GM18511 (cell line): ENCODE data around the gene C2CD4C.
"Not testable (repeated sequence)": the region's sequence is repeated elsewhere in the genome, so short reads cannot be mapped to it uniquely, and the experiment has no call there.

ENCODE experiments used
- ATAC-seq: cut with Tn5 transposase; IDR thresholded peaks from one replicate; pipeline ENCODE4 v1.9.1; 2021; ENCODE audit warnings: mild to moderate bottlenecking, moderate library complexity; ENCODE audit not compliant: unreplicated experiment

Gene C2CD4C

GRCh38 chr19:439167-439900 lies 30.4 kb upstream of the C2CD4C start:
- ATAC-seq, result no peak

- no peak for ATAC-seq
Measured at GRCh38 chr19:438416-438958, 29.5 kb upstream of the C2CD4C start.

- no peak for ATAC-seq
Measured at GRCh38 chr19:437041-437440, 28.1 kb upstream of the C2CD4C start.

DNA sequence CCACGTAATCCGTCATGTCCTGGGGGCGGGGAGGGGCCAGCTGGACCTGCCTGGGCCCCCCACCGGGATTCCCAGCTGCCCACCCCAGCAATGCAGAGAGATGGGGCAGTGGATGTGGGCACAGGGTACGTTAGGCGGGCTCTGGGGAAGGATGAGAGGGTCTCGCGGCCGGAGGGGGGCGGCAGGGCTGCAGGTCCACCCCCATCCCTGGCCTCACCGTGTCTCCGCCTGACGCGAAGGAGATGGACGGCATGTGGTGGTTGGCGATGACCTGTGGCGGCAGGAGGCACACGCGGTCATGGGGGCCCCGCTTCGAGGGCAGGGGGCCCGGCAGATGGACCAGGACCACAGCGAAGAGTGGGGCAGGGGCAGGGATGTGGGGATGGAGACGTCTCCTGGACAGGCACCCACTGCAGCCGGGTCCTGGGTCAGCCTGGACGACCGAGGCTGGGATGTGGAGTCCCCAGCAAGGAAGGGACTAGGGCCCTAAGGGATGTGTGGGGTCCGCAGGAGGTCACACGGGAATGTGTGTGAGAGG lies 27.5 kb upstream of the C2CD4C start:
- no peak for ATAC-seq

DNA sequence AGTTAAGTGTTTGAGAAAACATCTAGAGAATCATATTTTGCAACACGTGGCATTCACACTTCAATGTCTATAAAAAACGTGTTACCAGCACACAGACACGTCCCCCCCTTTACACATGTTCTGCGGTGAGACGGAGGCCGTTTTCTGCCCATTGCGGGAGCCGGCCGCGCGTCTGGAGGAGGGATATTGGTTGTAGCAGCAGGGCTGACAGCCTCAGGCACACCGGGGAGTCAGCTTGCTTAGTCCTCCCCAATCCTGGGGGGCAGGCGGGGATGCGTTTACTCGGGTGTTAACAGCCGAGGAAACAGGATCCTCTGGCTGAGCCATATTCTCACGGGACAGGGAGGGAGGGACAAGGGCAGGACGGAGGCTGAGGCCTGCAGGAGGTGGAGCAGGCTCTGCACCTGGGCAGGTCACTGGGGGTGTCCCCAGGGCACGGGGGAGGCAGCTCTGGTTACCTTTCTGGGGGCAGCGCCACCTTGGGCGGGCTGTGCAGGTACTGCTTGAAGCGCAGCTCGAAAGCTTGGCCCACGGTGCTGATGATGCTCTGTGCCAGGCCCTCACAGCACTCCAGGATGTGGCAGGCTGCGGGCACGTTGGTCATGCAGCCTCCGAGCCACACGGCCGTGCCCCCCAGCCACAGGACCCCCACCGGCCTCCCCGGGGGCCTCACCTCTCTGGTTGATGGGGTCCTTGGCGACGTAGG lies 26.9 kb upstream of the C2CD4C start:
- ATAC-seq, result no peak

DNA sequence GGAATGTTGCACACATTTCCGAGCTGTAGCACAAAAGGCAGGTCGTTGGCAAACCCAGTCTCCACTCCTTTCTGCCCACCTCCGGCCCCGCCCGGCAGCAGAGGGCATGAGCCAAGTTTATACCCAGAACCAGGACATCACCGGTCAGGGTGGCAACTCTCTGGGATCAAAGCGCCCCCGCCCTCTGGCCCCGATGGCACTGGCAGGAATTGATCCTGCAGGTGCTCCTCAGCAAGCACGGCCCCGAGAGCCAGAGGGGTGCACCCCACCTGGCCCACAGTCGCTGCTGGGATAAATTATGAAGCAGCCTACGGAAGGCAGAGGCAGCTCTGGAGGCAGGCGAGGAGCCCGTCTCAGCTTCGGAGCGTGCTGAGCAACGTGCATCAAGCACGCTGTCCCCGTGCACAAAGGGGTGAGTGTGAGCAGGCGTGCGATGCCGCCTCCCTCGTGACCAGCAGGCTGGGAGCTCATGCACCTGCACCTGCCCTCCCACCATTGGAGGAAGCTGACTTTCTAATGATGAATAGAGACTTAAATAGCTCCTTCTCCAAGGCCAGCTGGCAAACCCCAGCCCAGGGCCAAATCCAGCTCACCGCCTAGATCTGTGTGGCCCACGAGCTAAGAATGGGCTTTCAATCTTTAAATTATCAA lies 26.2 kb upstream of the C2CD4C start:
- ATAC-seq, result no peak

DNA sequence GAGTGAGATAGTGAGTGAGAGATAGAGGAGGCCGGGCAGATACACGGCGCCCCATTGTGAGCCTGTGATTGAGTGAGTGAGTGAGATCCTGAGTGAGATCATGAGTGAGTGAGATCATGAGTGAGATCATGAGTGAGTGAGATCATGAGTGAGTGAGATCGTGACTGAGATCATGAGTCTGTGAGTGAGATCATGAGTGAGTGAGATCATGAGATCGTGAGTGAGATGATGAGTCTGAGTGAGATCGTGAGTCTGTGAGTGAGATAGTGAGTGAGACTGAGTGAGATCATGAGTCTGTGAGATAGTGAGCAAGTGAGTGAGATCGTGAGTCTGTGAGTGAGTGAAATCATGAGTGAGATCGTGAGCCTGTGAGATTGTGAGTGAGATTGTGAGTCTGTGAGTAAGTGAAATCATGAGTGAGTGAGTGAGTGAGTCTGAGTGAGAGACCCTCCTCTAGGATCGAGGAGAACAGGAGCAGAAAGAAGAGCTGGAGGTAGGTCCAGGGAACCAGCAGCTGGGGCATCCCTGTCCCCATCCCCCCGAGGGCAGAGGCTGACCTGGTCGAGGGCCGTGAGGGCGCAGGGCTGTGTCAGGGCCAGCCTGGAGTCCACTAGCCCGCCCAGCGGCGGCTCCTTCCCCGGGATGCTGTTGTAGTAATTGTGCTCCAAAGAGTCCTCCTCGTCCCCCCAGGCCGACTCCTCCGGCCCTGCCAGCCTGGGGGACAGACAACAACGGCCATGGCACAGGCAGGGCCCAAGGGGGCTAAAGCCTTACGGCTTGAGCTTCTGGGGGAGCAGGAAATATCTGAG lies 25.4 kb upstream of the C2CD4C start:
- no peak for ATAC-seq

DNA sequence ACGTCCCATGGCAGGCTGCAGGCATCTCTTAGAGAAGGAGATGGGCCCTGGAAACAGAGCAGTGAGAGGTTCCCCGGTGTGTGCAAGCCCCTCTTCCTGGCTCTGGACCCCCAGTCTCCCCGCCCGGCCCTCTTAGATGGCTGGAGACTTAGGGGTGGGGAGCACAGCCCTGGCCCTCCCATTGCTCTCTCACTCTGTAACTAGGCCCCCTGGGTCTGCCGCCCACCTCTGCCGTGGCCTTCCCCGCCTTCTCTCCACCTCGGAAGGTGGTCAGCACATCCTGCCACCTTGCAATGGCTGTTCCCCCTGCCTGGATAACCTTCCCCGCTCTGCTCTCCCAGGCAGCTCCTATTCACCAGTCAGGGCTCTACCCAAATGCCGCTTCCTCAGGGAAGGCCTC lies 21.8 kb upstream of the C2CD4C start:
- ATAC-seq, result no peak

GRCh38 chr19:428149-428548 lies 19.2 kb upstream of the C2CD4C start:
- ATAC-seq, result no peak

DNA sequence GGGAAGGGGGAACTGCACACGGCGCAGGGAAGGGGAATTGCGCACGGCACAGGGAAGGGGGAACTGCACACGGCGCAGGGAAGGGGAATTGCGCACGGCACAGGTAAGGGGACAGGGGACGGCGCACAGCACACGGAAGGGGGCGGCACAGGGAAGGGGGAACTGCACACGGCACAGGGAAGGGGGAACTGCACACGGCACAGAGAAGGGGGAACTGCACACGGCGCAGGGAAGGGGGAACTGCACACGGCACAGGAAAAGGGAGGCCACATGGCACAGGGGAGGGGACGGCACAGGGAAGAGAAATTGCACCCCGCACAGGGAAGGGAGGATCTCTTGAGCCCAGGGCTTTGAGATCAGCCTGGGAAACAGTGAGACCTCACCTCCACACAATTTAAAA lies 18.7 kb upstream of the C2CD4C start:
- not testable (repeated sequence) for ATAC-seq

- ATAC-seq, result no peak
Measured at GRCh38 chr19:426725-427445, 17.9 kb upstream of the C2CD4C start.

- ATAC-seq, result no peak
Measured at GRCh38 chr19:425056-425455, 16.1 kb upstream of the C2CD4C start.

GRCh38 chr19:424546-424945 lies 15.6 kb upstream of the C2CD4C start:
- ATAC-seq, result no peak

DNA sequence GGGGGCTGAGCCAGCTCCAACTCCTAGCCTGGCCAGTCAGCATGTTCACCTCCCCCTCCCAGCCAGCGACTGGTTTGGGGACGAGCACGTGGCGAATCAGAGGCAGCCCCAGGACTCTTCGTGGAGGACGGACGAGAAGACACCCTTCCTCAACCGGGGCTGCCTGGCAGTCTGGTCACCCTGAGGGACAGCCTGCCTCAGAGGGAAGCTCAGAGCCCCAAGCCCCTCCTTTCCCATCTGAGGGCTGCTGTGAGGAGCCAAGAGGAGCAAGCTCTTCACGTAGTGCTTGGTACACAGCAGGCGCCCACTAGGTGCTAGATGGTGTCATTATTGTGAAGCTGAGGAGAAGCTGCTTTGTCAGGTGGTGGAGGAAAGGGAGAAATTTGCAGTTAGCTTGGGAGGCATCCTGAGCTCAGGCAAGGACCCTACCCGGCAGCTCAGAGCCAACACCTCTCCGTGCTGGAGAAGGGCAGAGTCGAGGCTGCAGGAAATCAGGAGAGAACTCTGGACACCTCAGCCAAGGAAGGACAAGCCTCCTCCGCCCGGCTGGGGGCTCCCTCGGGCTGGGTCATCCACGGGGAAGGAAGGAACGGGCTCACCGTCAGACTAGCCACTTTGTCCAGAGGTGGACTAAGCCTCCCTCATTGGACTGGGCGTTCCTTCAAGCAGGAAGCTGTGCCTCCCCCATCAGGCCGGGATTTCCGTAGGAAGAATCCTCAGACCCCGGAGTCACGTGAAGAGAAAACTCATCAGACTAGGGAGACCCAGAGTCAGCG lies 14.9 kb upstream of the C2CD4C start:
- no peak for ATAC-seq

DNA sequence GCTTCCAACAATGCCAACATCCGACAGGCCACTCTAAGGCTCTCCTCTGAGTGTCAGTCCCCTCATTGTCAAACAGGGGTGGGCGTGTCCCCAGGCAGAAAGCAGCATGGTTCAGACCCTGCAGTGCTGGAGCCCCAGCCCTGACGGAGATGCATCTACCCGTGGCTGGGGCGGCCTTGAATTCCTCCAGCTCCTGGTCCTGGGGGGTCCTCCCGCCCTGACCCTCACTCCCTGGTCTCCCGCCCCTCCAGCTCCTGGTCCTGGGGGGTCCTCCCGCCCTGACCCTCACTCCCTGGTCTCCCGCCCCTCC lies 13.9 kb upstream of the C2CD4C start:
- ATAC-seq, result not testable (repeated sequence)

DNA sequence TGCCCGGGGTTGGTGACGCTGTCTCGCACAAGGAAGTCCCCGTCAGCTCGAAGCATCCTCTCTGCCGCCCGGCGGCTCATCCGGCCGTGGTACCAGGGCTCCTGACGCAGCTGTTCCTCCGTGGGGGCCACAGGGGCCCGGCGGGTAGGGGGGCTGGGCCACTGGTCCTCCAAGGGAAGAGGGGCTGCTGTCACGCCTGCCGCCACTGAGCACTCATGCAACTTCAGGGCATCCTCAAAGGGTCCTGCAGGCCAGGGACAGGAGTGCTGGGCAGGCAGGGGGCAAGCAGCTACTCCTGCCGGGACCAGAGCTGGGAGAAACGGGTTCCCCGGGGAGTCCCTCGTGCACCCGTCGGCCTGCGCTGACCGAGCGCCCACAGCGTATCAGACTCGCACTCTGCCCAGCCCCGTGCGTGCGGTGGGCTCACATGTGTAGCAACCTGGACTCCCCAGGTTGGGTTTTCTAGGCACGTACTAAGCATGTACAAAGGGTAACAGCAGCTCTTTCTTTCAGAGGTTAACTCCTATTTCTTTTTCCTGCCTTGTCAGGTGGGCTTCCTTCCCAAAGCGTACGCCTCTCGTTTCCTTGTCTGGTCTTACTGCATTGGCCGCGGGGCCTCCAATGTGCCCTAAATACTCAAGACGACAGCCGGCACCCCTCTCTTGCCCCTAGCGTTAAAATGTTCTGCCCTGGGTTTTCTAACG lies 13.4 kb upstream of the C2CD4C start:
- no peak for ATAC-seq

DNA sequence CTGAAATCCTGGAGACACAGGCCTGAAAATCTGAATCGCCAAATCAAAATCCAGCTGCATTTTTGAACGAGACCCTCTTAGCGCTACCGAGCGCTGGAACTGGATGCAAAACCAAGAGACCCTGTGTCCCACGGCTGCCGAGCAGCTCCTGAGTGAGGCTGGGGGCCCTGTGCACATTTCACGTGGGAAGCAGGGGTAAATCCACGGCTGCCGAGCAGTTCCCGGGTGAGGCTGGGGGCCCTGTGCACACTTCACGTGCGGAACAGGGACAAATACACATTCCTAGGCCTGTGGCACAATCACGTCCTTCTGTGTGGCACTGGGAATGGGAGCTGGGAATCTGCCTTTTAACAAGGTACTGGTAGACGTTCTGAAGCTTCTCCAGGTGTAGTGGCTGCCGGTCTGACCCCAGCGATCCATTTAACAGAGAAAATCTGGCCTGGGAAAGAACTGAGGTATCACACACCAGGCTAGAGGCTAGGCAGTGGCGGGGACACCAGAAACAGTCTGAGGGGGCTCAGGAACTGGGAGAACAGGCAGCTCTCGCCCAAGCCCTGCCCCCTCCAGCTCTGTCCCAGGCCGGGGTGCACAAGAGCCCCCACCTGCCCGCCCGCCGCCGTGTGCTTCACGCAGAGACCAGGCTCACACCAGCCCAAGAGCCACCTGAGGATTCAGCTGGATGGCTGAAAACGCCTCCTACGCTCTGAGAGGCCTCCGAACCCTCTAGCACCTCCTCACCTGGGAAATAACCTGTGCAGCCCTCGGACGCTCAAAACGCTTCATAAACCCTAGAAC lies 11.0 kb upstream of the C2CD4C start:
- no peak for ATAC-seq
